NT2/D1 (cell line): Measurements from ENCODE around the gene CFL1.
A peak's percentile ranks its signal among the peaks of the same experiment; 100 is the strongest.

Experiments used
- DNase-seq: peaks from one replicate; pipeline ENCODE4 v3.0.0-alpha.2; 2011; ENCODE audit warnings: low read depth, low spot score
- H3K27me3 ChIP-seq: 2 replicates; pipeline ENCODE4 v1.6.0; 2011; ENCODE audit warnings: mild to moderate bottlenecking; ENCODE audit not compliant: insufficient read length, insufficient read depth
- H3K36me3 ChIP-seq: 2 replicates; pipeline ENCODE4 v1.6.1; 2011; ENCODE audit warnings: mild to moderate bottlenecking, low read length, mixed read lengths; ENCODE audit not compliant: insufficient read depth, insufficient read length
- H3K4me1 ChIP-seq: 2 replicates; pipeline ENCODE4 v1.5.1; 2011; ENCODE audit not compliant: insufficient read depth, insufficient read length
- H3K4me3 ChIP-seq: 2 replicates; pipeline ENCODE4 v1.5.1; 2011; ENCODE audit warnings: low read depth; ENCODE audit not compliant: insufficient read length
- H3K9ac ChIP-seq: 2 replicates; pipeline ENCODE4 v1.6.0; 2011; ENCODE audit warnings: low read depth; ENCODE audit not compliant: insufficient read length
- H3K9me3 ChIP-seq: 2 replicates; pipeline ENCODE4 v1.5.1; 2011; ENCODE audit warnings: mild to moderate bottlenecking, low read length; ENCODE audit not compliant: insufficient read depth
- SUZ12 ChIP-seq: IDR thresholded peaks from 2 replicates; pipeline ENCODE4 v1.6.1; 2011; ENCODE audit not compliant: insufficient read length, insufficient read depth; ENCODE audit errors: extremely low read depth
- YY1 ChIP-seq: IDR thresholded peaks from 2 replicates; pipeline ENCODE4 v1.6.1; 2011; ENCODE audit not compliant: insufficient read length, insufficient read depth
- ZNF274 ChIP-seq: IDR thresholded peaks from 2 replicates; pipeline ENCODE4 v1.6.1; 2011; ENCODE audit warnings: mild to moderate bottlenecking, low read depth, low read length

Gene CFL1

DNA sequence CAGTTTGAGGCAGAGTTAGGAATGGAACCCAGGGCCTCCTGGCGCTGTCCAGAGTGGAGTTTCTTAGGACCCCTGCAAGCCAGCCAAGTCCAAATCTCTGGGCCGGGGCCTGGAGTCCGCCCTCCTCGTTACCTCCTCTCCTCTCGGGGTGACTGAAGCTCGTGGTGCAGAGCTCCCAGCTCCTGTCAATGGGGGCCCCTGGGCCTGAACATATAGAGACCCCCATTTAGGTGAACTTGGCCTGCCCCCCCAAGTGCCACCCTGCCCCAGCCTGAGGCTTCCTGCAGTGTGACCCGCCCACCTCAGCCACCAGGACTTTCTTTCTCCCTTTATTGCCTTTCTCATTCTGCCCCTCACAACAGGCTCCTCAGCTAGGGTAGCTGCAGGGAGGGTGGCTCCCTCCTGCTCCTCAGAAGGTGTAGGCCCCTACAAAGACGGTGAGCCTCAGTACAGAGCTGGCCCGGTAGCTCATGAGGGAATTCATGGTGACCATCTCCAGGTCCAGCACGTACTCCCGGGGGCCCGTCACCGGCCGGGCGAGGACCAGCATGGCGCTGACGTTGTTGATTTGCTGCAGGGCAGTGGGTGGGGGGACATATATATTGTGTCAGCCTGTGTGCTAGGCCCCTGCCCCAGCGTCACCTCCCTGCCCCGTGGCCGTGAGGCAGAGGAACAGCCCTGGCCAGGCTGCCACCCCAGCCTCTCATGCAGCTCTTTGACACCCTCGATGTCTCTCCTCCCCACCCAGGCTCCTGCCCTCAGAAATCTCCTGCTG is 8.7 kb upstream of the CFL1 start:
- no peaks in the 10 kb centered on the region for H3K9me3 ChIP-seq
- H3K4me3 ChIP-seq = no peak overlapping the region
- peaks cover 94% of the 10 kb centered on the region for H3K36me3 ChIP-seq
- H3K4me1 ChIP-seq = peaks cover 41% of the 10 kb centered on the region
- DNase-seq = no peak
- H3K27me3 ChIP-seq = no peaks in the 10 kb centered on the region
- peak overlapping the region; percentile 24 for H3K9ac ChIP-seq
- TF ChIP-seq YY1 (no peak), SUZ12 (no peak), ZNF274 (no peak)

DNA sequence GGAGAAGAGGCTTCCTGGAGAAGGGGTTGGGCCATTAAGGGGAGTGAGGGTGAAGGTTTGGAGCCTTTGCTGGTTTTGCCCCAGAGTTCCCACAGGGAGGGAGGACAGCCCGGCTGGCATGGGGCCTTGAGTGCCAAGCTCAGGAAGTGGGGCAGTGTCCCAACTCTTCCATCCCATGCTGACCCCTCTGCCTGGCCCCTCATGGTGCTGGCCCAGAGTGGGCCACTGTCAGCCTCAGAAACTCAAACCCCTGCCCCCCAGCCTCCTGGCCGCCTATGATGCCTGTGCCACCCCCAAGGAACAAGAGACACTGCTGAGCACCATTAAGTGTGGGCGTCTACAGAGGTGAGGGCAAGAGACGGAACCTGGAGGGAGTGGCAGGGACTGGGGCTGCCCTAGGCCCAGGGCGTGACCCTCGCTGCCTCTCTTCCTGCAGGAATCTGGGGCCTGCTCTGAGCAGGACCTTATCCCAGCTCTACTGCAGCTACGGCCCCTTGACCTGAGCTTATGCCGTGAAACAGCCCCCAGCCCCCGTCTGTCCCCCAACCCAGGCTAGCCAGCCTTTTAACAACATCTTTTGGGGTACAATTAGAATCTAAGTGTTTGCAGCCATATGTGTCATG is 7.7 kb upstream of the CFL1 start:
- H3K36me3 ChIP-seq = peaks cover 89% of the 10 kb centered on the region
- no peaks in the 10 kb centered on the region for H3K9me3 ChIP-seq
- TF ChIP-seq YY1 (no peak), SUZ12 (no peak), ZNF274 (no peak)
- H3K4me3 ChIP-seq = no peak overlapping the region
- DNase-seq = no peak
- no peak overlapping the region for H3K9ac ChIP-seq
- peaks cover 33% of the 10 kb centered on the region for H3K4me1 ChIP-seq
- H3K27me3 ChIP-seq = no peaks in the 10 kb centered on the region

DNA sequence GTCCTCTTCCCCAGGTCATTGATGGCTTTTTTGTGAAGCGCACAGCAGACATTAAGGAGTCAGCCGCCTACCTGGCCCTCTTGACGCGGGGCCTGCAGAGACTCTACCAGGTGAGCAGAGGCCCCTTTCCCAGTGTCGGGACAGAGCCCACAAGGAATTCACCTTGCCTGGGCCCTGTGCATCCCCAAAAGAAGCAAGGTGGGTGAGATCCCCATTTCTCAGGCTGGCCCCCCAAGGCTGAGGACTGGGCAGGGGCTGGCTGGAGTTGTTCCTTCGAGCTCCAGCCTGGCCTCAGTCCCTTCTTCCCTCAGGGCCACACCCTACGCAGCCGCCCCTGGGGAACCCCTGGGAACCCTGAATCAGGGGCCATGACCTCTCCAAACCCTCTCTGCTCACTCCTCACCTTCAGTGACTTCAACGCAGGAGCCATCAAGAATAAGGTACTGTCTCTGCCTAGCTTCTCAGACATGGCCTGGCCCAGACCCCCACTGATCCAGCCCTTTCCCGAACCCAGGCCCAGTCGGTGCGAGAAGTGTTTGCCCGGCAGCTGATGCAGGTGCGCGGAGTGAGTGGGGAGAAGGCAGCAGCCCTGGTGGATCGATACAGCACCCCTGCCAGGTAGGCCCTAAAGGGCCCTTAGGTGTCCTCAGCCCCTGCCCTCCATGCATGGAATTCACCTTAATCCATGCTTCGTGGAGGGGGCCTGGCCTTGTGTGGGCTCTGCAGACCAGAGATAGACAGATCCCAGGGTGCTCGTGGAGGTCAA is 6.9 kb upstream of the CFL1 start:
- no peaks in the 10 kb centered on the region for H3K9me3 ChIP-seq
- TF ChIP-seq YY1 (no peak), SUZ12 (no peak), ZNF274 (no peak)
- H3K9ac ChIP-seq = no peak overlapping the region
- H3K4me1 ChIP-seq = peaks cover 28% of the 10 kb centered on the region
- no peak overlapping the region for H3K4me3 ChIP-seq
- H3K27me3 ChIP-seq = no peaks in the 10 kb centered on the region
- DNase-seq = no peak
- H3K36me3 ChIP-seq = peaks cover 81% of the 10 kb centered on the region

DNA sequence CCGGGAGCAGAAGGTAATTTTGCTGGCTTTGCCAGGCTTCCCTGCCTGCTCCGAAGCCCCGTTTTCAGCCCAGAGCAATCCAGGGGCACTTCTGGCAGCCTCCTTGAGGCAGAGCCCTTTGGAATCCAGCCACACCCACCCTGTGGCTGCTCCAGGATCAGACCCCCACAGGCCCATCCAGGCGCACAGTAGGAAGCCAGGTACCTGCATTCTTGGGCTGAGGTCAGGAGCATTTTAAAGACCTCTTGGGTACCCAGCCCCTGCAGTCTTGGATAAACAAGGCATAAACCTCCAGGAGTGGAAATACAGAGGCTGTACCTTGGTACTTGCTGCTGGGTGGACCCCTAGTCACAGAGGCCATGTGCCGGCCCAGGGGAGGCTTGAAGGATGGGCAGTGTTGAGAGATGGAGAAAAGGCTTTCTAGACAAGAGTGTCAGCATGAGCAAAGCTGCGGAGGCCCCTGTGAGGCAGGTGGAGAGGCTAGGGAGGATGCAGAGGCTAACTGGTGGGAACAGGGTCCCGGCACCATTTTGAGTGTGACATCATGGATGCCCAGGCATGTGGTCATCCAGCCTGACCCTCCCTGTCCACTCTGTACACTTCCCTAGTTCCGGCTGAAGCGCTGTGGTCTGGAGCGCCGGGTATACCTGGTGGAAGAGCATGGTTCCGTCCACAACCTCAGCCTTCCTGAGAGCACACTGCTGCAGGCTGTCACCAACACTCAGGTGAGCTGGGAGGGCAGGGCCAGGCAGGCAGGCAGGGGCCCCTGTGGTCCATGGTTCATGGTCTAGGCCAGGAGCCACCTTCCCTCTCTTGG is 6.1 kb upstream of the CFL1 start:
- no peaks in the 10 kb centered on the region for H3K27me3 ChIP-seq
- TF ChIP-seq SUZ12 (no peak), YY1 (no peak), ZNF274 (no peak)
- DNase-seq = no peak
- peaks cover 28% of the 10 kb centered on the region for H3K4me1 ChIP-seq
- H3K9ac ChIP-seq = no peak overlapping the region
- H3K9me3 ChIP-seq = no peaks in the 10 kb centered on the region
- H3K4me3 ChIP-seq = no peak overlapping the region
- H3K36me3 ChIP-seq = peaks cover 73% of the 10 kb centered on the region

DNA sequence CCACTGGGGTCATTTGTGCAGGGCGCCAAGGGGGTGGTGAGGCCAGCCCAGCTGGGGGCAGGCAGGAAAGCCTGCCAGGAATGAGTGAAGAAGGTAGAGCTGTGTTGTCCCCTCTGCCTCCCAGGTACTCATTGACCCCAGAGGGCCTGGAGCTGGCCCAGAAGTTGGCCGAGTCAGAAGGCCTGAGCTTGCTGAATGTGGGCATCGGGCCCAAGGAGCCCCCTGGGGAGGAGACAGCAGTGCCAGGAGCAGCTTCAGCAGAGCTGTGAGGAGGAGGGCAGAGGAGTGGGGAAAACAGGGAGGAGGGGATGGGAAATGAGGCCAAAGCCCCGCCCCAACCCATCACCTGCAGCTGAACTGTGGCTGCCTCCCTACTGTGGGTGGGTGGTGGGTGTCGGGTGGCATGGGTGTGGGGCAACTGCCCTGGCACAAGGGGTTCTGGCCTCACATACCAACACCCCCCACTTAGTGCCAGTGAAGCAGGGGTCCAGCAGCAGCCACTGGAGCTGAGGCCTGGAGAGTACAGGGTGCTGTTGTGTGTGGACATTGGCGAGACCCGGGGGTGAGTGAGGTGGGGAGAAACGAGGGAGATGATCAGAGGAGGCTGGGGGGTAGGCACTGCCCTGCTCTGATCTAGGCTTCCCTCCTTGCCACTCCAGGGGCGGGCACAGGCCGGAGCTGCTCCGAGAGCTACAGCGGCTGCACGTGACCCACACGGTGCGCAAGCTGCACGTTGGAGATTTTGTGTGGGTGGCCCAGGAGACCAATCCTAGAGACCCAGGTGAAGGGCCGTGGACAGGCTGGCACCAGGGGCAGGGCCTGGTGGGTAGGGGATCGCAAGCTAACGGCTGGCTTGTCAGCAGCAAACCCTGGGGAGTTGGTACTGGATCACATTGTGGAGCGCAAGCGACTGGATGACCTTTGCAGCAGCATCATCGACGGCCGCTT is 5.2 kb upstream of the CFL1 start:
- Histone ChIP-seq H3K4me1 (peaks cover 28% of the 10 kb centered on the region), H3K9ac (no peak overlapping the region), H3K27me3 (no peaks in the 10 kb centered on the region), H3K36me3 (peaks cover 65% of the 10 kb centered on the region), H3K9me3 (no peaks in the 10 kb centered on the region), H3K4me3 (no peak overlapping the region)
- no peak for DNase-seq
- TF ChIP-seq YY1 = no peak
- TF ChIP-seq SUZ12 = no peak
- TF ChIP-seq ZNF274 = no peak

DNA sequence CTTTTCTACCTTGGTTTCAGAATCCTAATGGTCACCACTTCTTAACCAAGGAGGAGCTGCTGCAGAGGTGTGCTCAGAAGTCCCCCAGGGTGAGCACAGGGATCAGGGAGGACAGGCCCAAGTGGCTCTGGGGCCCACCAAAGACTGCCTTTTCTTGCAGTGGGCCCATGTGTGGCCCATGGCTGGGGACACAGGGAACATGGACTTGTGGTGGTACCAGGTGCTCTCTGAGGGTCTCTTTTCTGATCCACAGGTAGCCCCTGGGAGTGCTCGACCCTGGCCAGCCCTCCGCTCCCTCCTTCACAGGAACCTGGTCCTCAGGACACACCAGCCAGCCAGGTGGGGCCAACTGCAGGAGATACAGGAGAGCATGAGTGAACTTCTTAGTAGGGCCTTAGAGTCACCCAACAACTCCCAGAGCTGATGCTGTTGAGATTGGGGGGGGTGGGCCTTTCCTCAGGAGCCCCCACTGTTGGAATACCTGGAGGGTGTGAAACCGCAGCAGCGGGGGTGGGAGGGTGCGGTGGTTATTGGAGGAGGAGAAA is 4.3 kb upstream of the CFL1 start:
- peaks cover 28% of the 10 kb centered on the region for H3K4me1 ChIP-seq
- H3K9ac ChIP-seq = peak overlapping the region; percentile 97
- no peaks in the 10 kb centered on the region for H3K9me3 ChIP-seq
- DNase-seq = no peak
- TF ChIP-seq SUZ12 (no peak), ZNF274 (no peak), YY1 (no peak)
- peaks cover 62% of the 10 kb centered on the region for H3K36me3 ChIP-seq
- no peak overlapping the region for H3K4me3 ChIP-seq
- no peaks in the 10 kb centered on the region for H3K27me3 ChIP-seq
